MM.1S (cell line): ENCODE data around the gene PRMT2.
"Not testable (repeated sequence)": the region's sequence is repeated elsewhere in the genome, so short reads cannot be mapped to it uniquely, and the experiment has no call there.

Experiments
- CTCF ChIP-seq: fragments of 300-600 bp; sonication (generic); IDR thresholded peaks from 2 replicates; pipeline ENCODE4 v1.5.1; 2016; ENCODE audit warnings: antibody characterized with exemption, low read length, mixed read lengths
- EZH2 ChIP-seq: fragments of 300-600 bp; sonication (generic); optimal IDR thresholded peaks from 2 replicates; pipeline ENCODE3; 2017; ENCODE audit warnings: low read depth, mild to moderate bottlenecking, antibody characterized with exemption, low read length, mixed read lengths
- EZH2phosphoT487 ChIP-seq: fragments of 300-600 bp; sonication (generic); IDR thresholded peaks from 2 replicates; pipeline ENCODE4 v1.6.1; 2018; ENCODE audit warnings: antibody characterized with exemption, low read length

- not testable (repeated sequence) for TF ChIP-seq CTCF, EZH2, EZH2phosphoT487
Observed at GRCh38 chr21:46699104-46699503, 63.6 kb downstream of the PRMT2 start.
